ENCODE data around the gene FCN1.

Gene FCN1

GRCh38 chr9:134965411-134965810 is 47.7 kb upstream of the FCN1 start:
- no peaks in the 10 kb centered on the region for H3K4me1 ChIP-seq (ENCODE audit: insufficient read depth, poor library complexity, severe bottlenecking)
- no peaks in the 10 kb centered on the region for H3K9me3 ChIP-seq (ENCODE audit: severe bottlenecking)
- ATAC-seq (ENCODE audit: low read depth), result no peak
- no peak for TF ChIP-seq CTCF (IDR thresholded peaks at IDR 0.05; ENCODE audit: poor library complexity, severe bottlenecking)
- H3K27ac ChIP-seq (ENCODE audit: poor library complexity, severe bottlenecking), result no peak overlapping the region
- no peak for DNase-seq (ENCODE audit: low spot score)
- H3K27me3 ChIP-seq (ENCODE audit: insufficient read depth, poor library complexity, severe bottlenecking), result peaks cover 52% of the 10 kb centered on the region
- H3K4me3 ChIP-seq (ENCODE audit: severe bottlenecking), result no peak overlapping the region
- H3K36me3 ChIP-seq (ENCODE audit: low read depth), result no peaks in the 10 kb centered on the region

GRCh38 chr9:134964271-134965055 is 46.8 kb upstream of the FCN1 start:
- H3K9me3 ChIP-seq (ENCODE audit: severe bottlenecking), result no peaks in the 10 kb centered on the region
- H3K4me3 ChIP-seq (ENCODE audit: severe bottlenecking), result no peak overlapping the region
- TF ChIP-seq CTCF (IDR thresholded peaks at IDR 0.05; ENCODE audit: poor library complexity, severe bottlenecking), result no peak
- no peak overlapping the region for H3K27ac ChIP-seq (ENCODE audit: poor library complexity, severe bottlenecking)
- ATAC-seq (ENCODE audit: low read depth) (no peak), DNase-seq (ENCODE audit: low spot score) (peak; percentile 26)
- H3K27me3 ChIP-seq (ENCODE audit: insufficient read depth, poor library complexity, severe bottlenecking), result peaks cover 48% of the 10 kb centered on the region
- no peaks in the 10 kb centered on the region for H3K36me3 ChIP-seq (ENCODE audit: low read depth)
- H3K4me1 ChIP-seq (ENCODE audit: insufficient read depth, poor library complexity, severe bottlenecking), result no peaks in the 10 kb centered on the region

- ATAC-seq (ENCODE audit: low read depth), result no peak
- peaks cover 48% of the 10 kb centered on the region for H3K27me3 ChIP-seq (ENCODE audit: insufficient read depth, poor library complexity, severe bottlenecking)
- no peak for TF ChIP-seq CTCF (IDR thresholded peaks at IDR 0.05; ENCODE audit: poor library complexity, severe bottlenecking)
These were observed 45.8 kb upstream of the FCN1 start for GRCh38 chr9:134963546-134963945.

GRCh38 chr9:134962973-134963364 is 45.3 kb upstream of the FCN1 start:
- H3K27ac ChIP-seq (ENCODE audit: poor library complexity, severe bottlenecking), result no peak overlapping the region
- no peak for ATAC-seq (ENCODE audit: low read depth)

More at GRCh38 chr9:134963546-134963945, 45.8 kb upstream of the FCN1 start:
- peak; percentile 33 for DNase-seq (ENCODE audit: low spot score)
- Histone ChIP-seq H3K4me1 (ENCODE audit: insufficient read depth, poor library complexity, severe bottlenecking) (no peaks in the 10 kb centered on the region), H3K36me3 (ENCODE audit: low read depth) (no peaks in the 10 kb centered on the region), H3K4me3 (ENCODE audit: severe bottlenecking) (no peak overlapping the region), H3K9me3 (ENCODE audit: severe bottlenecking) (no peaks in the 10 kb centered on the region), H3K27ac (ENCODE audit: poor library complexity, severe bottlenecking) (no peak overlapping the region)

More at GRCh38 chr9:134962973-134963364, 45.3 kb upstream of the FCN1 start:
- DNase-seq (ENCODE audit: low spot score), result peak; percentile 38
- H3K9me3 ChIP-seq (ENCODE audit: severe bottlenecking), result no peaks in the 10 kb centered on the region
- H3K4me1 ChIP-seq (ENCODE audit: insufficient read depth, poor library complexity, severe bottlenecking), result no peaks in the 10 kb centered on the region
- H3K36me3 ChIP-seq (ENCODE audit: low read depth), result no peaks in the 10 kb centered on the region
- H3K4me3 ChIP-seq (ENCODE audit: severe bottlenecking), result no peak overlapping the region
- no peak for TF ChIP-seq CTCF (IDR thresholded peaks at IDR 0.05; ENCODE audit: poor library complexity, severe bottlenecking)
- peaks cover 48% of the 10 kb centered on the region for H3K27me3 ChIP-seq (ENCODE audit: insufficient read depth, poor library complexity, severe bottlenecking)
